CD4-positive, CD25-positive, alpha-beta regulatory T cell (primary cell): Measurements from ENCODE around the gene SPON1. TPM values are rescaled to one million over a fixed set of nuclear protein-coding genes. Genes with fewer than 3 reads are reported as not detected.
"Not testable (repeated sequence)": the region's sequence is repeated elsewhere in the genome, so short reads cannot be mapped to it uniquely, and the experiment has no call there.

Source experiments
- ATAC-seq, 2 donors: fragments of 150-1000 bp; cut with Tn5 transposase; one replicate each; pipeline ENCODE4 v1.10.0; 2021; ENCODE audit warnings: low read depth in 2 of 2, moderate number of reproducible peaks in 2 of 2, moderate library complexity in 1 of 2
- DNase-seq, 3 donors: peaks; one replicate each; pipeline versions ENCODE4 v3.0.0 to v3.0.0-alpha.2; 2012 to 2022; ENCODE audit warnings: mixed read lengths in 1 of 3
- H3K27ac ChIP-seq: one replicate; pipeline ENCODE4 v1.7.0; 2013; ENCODE audit warnings: mild to moderate bottlenecking, low read length; ENCODE audit not compliant: insufficient read depth, poor library complexity, severe bottlenecking
- H3K27me3 ChIP-seq: one replicate; pipeline ENCODE4 v1.7.0; 2013; ENCODE audit warnings: low read length; ENCODE audit not compliant: control insufficient read depth, insufficient read depth
- H3K36me3 ChIP-seq: one replicate; pipeline ENCODE4 v1.7.0; 2013; ENCODE audit warnings: mild to moderate bottlenecking, low read length, moderate library complexity; ENCODE audit not compliant: control insufficient read depth, insufficient read depth
- H3K4me1 ChIP-seq: 2 replicates; pipeline ENCODE4 v1.7.0; 2013; ENCODE audit warnings: mild to moderate bottlenecking, low read length; ENCODE audit not compliant: insufficient read depth, control insufficient read depth, poor library complexity, severe bottlenecking
- H3K4me3 ChIP-seq: one replicate; pipeline ENCODE4 v1.7.0; 2013; ENCODE audit warnings: low read depth, mild to moderate bottlenecking, low read length, moderate library complexity
- H3K9me3 ChIP-seq, 2 experiments: 1 replicate in 1 of 2; 2 replicates in 1 of 2; pipeline ENCODE4 v1.7.0; 2013; ENCODE audit warnings: low read length in 2 of 2, mild to moderate bottlenecking in 1 of 2, moderate library complexity in 1 of 2; ENCODE audit not compliant: control insufficient read depth in 2 of 2
- H3K27ac Mint-ChIP-seq, 3 donors: one replicate each; pipeline ENCODE4 v1.8.0; 2020 to 2022; ENCODE audit warnings: mild to moderate bottlenecking in 3 of 3, mixed read lengths in 3 of 3, moderate library complexity in 2 of 3
- H3K27me3 Mint-ChIP-seq: one replicate; pipeline ENCODE4 v1.8.0; 2022; ENCODE audit warnings: mild to moderate bottlenecking, mixed read lengths
- H3K36me3 Mint-ChIP-seq: one replicate; pipeline ENCODE4 v1.8.0; 2020; ENCODE audit warnings: mixed read lengths
- H3K4me1 Mint-ChIP-seq, 4 donors: one replicate each; pipeline ENCODE4 v1.8.0; 2020 to 2022; ENCODE audit warnings: mixed read lengths in 4 of 4, mild to moderate bottlenecking in 1 of 4
- H3K4me3 Mint-ChIP-seq, 4 donors: one replicate each; pipeline ENCODE4 v1.8.0; 2020 to 2022; ENCODE audit warnings: mild to moderate bottlenecking in 4 of 4, mixed read lengths in 4 of 4, moderate library complexity in 3 of 4
- H3K9me3 Mint-ChIP-seq, 7 donors: one replicate each; pipeline ENCODE4 v1.8.0; 2020 to 2022; ENCODE audit warnings: mixed read lengths in 7 of 7, mild to moderate bottlenecking in 3 of 7, moderate library complexity in 2 of 7
- polyA plus RNA-seq, 4 donors: library from polyadenylated mRNA; unstranded; fragments of 300-500 nt; fragmentation: Illumina TruSeq; gene quantifications; one replicate each; pipeline ENCODE4 v1.2.3, GENCODE V29; 2021
- total RNA-seq: library from RNA; stranded (reverse); gene quantifications from one replicate; pipeline ENCODE4 v1.2.3, GENCODE V29; 2022

SPON1 gene
- total and polyA plus RNA-seq, 5 donors from 2014 or later, result 0.45 to 1.2 (median 0.86) TPM

DNA sequence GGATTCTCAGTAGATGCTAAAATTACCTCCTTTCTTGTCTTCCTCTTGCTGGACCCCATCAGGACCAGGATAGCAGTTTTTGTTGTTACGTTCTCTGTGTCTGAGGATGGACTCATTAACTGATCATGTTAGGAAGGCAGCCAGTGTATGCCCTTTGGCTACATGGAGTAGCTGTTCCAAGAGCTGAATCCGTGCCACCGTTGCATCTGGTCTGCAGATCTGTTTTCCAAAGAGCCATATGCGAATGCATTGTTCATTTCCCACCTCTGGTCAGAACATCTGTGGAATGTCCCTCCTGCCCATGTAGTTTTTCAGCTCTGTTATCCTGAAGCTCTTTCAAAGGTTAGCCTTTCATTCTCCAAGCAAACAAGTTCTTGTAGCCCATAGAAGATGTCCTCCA lies 188.4 kb downstream of the SPON1 start:
- Mint-ChIP-seq H3K27me3 (no peaks in the 10 kb centered on the region), H3K36me3 (peaks cover 9% of the 10 kb centered on the region)

DNA sequence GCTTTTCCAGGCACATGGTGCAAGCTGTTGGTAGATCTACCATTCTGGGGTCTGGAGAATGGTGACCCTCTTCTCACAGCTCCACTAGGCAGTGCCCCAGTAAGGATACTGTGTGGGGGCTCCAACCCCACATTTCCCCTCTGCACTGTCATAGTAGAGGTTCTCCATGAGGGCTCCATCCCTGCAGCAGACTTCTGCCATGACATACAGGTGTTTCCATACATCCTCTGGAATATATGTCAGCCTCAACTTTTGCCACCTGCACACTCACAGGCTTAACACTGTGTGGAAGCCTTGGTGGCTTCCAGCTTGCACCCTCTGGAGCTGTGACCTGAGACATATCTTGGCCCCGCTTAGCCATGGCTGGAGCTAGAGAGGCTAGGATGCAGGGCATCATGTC lies 191.6 kb downstream of the SPON1 start:
- not testable (repeated sequence) for H3K4me3 ChIP-seq, H3K4me1 ChIP-seq, H3K27me3 ChIP-seq, H3K27me3 Mint-ChIP-seq, H3K27ac Mint-ChIP-seq, H3K36me3 ChIP-seq, H3K27ac ChIP-seq, ATAC-seq, H3K4me1 Mint-ChIP-seq, DNase-seq, H3K4me3 Mint-ChIP-seq
- H3K36me3 Mint-ChIP-seq, result peaks cover 15% of the 10 kb centered on the region
- H3K9me3 ChIP-seq, result peaks cover 24 to 33% of the 10 kb centered on the region in 2 experiments
- H3K9me3 Mint-ChIP-seq, result peaks cover 0 to 41% (median 19%) of the 10 kb centered on the region in 7 donors

More for the DNA sequence above, 188.4 kb downstream of the SPON1 start:
- no peak overlapping the region for H3K4me3 ChIP-seq
- H3K27me3 ChIP-seq, result peaks cover 3% of the 10 kb centered on the region
- H3K36me3 ChIP-seq, result no peaks in the 10 kb centered on the region
- no peak for DNase-seq
- H3K27ac ChIP-seq, result no peak overlapping the region
- H3K27ac Mint-ChIP-seq, result no peak overlapping the region
- no peak for ATAC-seq
- no peaks in the 10 kb centered on the region for H3K4me1 ChIP-seq
- peaks cover 0 to 4% (median 1%) of the 10 kb centered on the region in 4 donors for H3K4me1 Mint-ChIP-seq
- H3K4me3 Mint-ChIP-seq, result no peak overlapping the region
- peaks cover 5 to 20% of the 10 kb centered on the region in 2 experiments for H3K9me3 ChIP-seq
- peaks cover 0 to 23% (median 9%) of the 10 kb centered on the region in 7 donors for H3K9me3 Mint-ChIP-seq

DNA sequence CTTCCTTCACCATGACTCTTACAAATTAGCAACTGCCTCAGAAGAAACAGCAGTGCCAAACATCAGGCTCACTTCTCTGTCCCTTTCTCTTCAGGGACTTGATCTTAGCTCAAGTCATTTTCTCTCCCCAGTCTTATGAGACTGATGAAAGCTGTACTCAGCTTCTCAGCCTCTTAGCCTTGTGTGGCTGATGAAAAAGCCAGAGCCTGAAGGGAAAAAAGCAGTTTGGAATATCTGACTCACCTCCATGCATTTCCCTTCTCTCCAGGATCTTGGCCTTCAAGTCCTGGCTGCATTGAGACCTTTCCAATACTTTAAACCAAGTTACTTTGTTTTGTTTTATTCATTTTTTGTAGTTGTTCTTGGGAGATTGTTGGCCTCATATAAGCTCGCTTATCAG lies 195.9 kb downstream of the SPON1 start:
- no peaks in the 10 kb centered on the region for H3K27me3 ChIP-seq
- H3K36me3 ChIP-seq, result no peaks in the 10 kb centered on the region
- no peak overlapping the region for H3K27ac ChIP-seq
- H3K4me3 ChIP-seq, result no peak overlapping the region
- peaks cover 0 to 37% (median 17%) of the 10 kb centered on the region in 7 donors for H3K9me3 Mint-ChIP-seq
- H3K4me3 Mint-ChIP-seq, result no peak overlapping the region
- DNase-seq (no peak), ATAC-seq (no peak)
- H3K27ac Mint-ChIP-seq, result no peak overlapping the region
- H3K4me1 Mint-ChIP-seq, result no peaks in the 10 kb centered on the region
- no peaks in the 10 kb centered on the region for H3K4me1 ChIP-seq
- H3K27me3 Mint-ChIP-seq, result no peaks in the 10 kb centered on the region
- peaks cover 24 to 29% of the 10 kb centered on the region in 2 experiments for H3K9me3 ChIP-seq
- peaks cover 14% of the 10 kb centered on the region for H3K36me3 Mint-ChIP-seq

DNA sequence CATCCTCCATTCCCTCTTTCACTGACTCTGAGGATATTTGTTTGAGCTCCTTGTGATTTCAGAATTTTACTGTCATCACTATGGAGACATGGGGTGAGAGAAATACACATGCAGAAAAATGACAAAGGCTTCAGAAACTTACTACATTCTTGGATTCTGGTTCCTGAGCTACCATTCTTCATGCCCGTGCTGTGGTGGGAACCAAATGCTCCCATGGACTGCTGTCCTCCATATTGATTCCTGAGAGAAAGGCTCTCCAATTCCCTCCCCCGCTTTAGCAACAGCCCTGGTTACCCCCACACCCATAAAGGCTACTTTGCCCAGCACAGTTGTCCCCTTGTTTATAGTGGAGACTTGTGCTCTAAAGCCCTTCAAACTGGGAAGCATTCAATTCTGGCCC lies 201.1 kb downstream of the SPON1 start:
- H3K27ac Mint-ChIP-seq, result no peak overlapping the region
- H3K27ac ChIP-seq, result no peak overlapping the region
- H3K27me3 Mint-ChIP-seq, result no peaks in the 10 kb centered on the region
- H3K36me3 ChIP-seq, result no peaks in the 10 kb centered on the region
- ATAC-seq, result no peak
- DNase-seq, result no peak
- H3K9me3 Mint-ChIP-seq, result peaks cover 0 to 23% (median 4%) of the 10 kb centered on the region in 7 donors
- H3K4me3 Mint-ChIP-seq, result no peak overlapping the region
- no peak overlapping the region for H3K4me3 ChIP-seq
- peaks cover 0 to 5% of the 10 kb centered on the region in 2 experiments for H3K9me3 ChIP-seq
- no peaks in the 10 kb centered on the region for H3K27me3 ChIP-seq
- no peaks in the 10 kb centered on the region for H3K4me1 ChIP-seq
- peaks cover 4% of the 10 kb centered on the region for H3K36me3 Mint-ChIP-seq
- H3K4me1 Mint-ChIP-seq, result peaks cover 0 to 13% (median 6%) of the 10 kb centered on the region in 4 donors

DNA sequence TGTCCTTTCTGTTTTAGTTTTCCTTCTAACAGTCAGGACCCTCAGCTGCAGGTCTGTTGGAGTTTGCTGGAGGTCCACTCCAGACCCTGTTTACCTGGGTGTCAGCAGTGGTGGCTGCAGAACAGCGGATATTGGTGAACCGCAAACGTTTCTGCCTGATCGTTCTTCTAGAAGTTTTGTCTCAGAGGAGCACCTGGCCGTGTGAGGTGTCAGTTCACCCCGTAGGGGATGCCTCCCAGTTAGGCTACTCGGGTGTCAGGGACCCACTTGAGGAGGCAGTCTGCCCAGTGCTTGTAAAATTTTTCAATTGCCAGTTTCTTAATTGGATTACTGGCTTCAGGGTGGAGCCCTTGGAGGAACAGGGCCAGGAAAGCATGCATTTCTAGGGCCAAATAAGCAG lies 211.2 kb downstream of the SPON1 start:
- ATAC-seq, H3K4me3 Mint-ChIP-seq, H3K4me1 ChIP-seq, H3K9me3 ChIP-seq, H3K9me3 Mint-ChIP-seq, H3K27ac ChIP-seq, H3K36me3 ChIP-seq, H3K36me3 Mint-ChIP-seq, H3K27me3 Mint-ChIP-seq, H3K4me3 ChIP-seq, H3K27me3 ChIP-seq, DNase-seq, H3K27ac Mint-ChIP-seq: not testable (repeated sequence)
- H3K4me1 Mint-ChIP-seq, result peaks cover 0 to 24% (median 9%) of the 10 kb centered on the region in 4 donors

DNA sequence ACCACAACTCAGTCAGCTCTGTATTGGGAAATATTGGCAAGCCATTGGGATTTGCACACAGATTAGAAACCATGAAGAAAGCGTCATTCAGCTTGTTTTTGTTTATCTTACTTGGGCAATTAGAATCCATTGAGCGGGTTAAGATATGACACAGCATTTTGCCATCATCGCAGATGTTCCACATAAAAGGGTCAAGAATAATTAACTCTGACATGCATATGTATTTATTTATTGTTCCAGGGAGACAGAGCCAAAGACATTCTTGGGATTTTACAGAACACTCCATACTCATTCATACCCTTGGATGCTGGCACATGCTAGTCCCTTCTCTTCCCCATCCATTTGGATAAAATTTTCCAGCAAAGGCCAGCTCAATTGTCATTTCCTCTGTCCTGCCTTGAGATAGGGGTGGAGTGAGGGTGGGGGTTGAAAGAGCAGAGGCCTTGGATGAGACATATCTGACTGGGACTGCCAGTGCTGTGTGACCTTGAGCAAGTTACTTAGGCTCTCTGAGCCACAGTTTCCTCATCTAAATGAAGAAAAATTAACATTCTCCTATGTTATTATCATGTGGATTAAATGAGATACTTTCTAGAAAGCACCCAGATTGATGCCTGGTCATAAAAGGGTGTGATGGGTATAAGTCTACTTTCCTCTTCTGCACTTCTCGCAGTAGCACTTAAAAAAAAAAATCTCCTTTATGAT lies 216.7 kb downstream of the SPON1 start:
- Histone ChIP-seq H3K27me3 (no peaks in the 10 kb centered on the region), H3K4me1 (no peaks in the 10 kb centered on the region), H3K9me3 (no peaks in the 10 kb centered on the region), H3K27ac (no peak overlapping the region), H3K36me3 (no peaks in the 10 kb centered on the region), H3K4me3 (no peak overlapping the region)
- Mint-ChIP-seq H3K4me1 (peaks cover 0 to 24% (median 11%) of the 10 kb centered on the region in 4 donors), H3K4me3 (no peak overlapping the region), H3K27me3 (peaks cover 5% of the 10 kb centered on the region), H3K27ac (no peak overlapping the region), H3K9me3 (peaks cover 0 to 2% (median 0%) of the 10 kb centered on the region in 7 donors), H3K36me3 (peaks cover 2% of the 10 kb centered on the region)
- ATAC-seq (no peak), DNase-seq (no peak)

DNA sequence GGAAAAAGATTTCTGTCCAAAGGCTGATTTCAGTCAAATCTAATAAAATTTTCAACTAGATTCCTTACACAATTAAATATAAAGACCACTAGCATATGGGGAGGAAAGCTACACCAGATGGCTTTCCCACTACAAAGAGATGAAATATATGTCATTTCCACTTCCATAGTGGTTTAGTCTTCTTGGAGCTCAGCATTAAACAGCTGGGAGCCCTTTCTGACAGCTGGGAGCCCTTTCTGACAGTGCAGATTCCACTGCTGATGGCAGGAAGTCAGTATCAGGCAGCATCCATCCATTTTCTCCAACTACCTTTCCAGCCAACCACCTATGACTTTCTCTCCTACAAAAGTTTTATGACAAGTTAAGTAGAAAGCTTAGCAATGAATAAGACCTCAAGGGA lies 218.6 kb downstream of the SPON1 start:
- no peaks in the 10 kb centered on the region for H3K9me3 ChIP-seq
- ATAC-seq (no peak), DNase-seq (no peak)
- Mint-ChIP-seq H3K27ac (peak overlapping the region in 1 of 3 donors; percentile 7), H3K27me3 (peaks cover 5% of the 10 kb centered on the region), H3K4me1 (peaks cover 0 to 21% (median 9%) of the 10 kb centered on the region in 4 donors), H3K4me3 (no peak overlapping the region), H3K9me3 (peaks cover 0 to 2% (median 0%) of the 10 kb centered on the region in 7 donors), H3K36me3 (peaks cover 2% of the 10 kb centered on the region)
- H3K27ac ChIP-seq, result no peak overlapping the region
- H3K4me1 ChIP-seq, result no peaks in the 10 kb centered on the region
- no peak overlapping the region for H3K4me3 ChIP-seq
- H3K36me3 ChIP-seq, result no peaks in the 10 kb centered on the region
- H3K27me3 ChIP-seq, result no peaks in the 10 kb centered on the region

DNA sequence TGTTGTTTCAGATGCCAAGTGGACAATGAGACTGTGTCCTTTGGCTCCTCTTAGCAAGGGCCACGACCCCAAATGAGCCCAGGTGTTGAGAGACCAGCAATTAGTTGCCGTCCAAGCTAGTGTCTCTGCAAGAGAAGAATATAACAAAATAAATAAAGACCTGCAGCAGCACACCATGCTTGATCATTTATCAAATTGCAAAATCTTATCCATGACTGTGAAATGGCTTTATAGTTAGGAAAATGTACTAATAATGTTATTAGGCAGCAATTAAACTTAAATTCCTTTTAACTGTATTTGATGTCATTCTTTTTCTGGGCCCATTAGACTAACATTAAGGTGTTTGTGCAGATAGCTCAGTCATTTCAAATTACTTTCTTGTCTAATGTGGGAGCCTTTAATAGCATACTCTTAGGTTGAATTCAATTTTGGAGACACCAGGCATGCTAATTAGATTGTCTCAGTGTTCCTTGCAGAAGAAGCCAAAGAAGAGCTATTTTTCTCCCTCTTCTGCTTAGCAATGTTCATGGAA lies 220.4 kb downstream of the SPON1 start:
- Mint-ChIP-seq H3K4me3 (no peak overlapping the region), H3K27me3 (peaks cover 5% of the 10 kb centered on the region), H3K36me3 (peaks cover 6% of the 10 kb centered on the region), H3K9me3 (peaks cover 0 to 3% (median 0%) of the 10 kb centered on the region in 7 donors), H3K4me1 (peaks cover 0 to 4% (median 2%) of the 10 kb centered on the region in 4 donors), H3K27ac (no peak overlapping the region)
- H3K4me3 ChIP-seq, result no peak overlapping the region
- no peaks in the 10 kb centered on the region for H3K4me1 ChIP-seq
- no peaks in the 10 kb centered on the region for H3K9me3 ChIP-seq
- no peak overlapping the region for H3K27ac ChIP-seq
- H3K27me3 ChIP-seq, result no peaks in the 10 kb centered on the region
- DNase-seq (no peak), ATAC-seq (no peak)
- H3K36me3 ChIP-seq, result no peaks in the 10 kb centered on the region
